ENCODE measurements around the gene CXCR3.
"Not testable (repeated sequence)": the region's sequence is repeated elsewhere in the genome, so short reads cannot be mapped to it uniquely, and the experiment has no call there.

Gene CXCR3

DNA sequence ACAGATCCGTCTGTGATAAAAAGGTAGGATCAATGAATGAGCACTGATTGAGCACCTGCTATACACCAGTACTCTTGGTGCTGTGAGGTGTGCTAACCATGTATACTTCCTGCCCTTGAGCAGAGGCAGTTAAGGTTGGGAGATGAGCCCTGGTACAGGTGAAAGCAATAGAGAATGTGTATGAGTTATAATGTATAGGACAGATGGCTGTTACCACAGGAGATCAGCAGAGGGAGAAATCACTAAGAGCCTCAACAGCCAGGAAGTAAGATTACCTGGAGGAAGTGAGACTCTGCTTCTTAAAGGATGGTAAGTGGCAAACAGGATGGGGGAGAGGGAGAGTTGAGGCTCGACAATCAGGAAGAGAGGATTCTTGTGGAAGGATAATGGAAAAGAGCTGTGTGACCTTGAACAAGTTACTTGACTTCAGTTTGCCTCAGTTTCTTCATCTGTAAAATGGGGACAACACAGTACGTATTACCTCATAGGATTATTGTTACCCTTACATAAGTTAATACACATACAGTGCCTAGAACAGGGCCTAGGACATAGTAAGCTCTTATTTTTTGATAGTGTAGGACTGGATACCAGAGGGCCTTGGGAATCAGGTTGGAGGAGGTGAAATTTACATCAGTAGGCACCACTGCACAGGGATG lies 9.1 kb downstream of the CXCR3 start:
- DNase-seq (ENCODE audit: low read depth, low spot score): no peak
- Histone ChIP-seq H3K27me3 (ENCODE audit: control insufficient read depth, insufficient read depth, low read length) (no peaks in the 10 kb centered on the region), H3K4me3 (ENCODE audit: low read length) (no peak overlapping the region), H3K9me3 (ENCODE audit: control insufficient read depth, insufficient read depth, low read length) (no peaks in the 10 kb centered on the region), H3K27ac (ENCODE audit: low read length) (no peak overlapping the region), H3K36me3 (ENCODE audit: control insufficient read depth, insufficient read depth, low read length) (peaks cover 3% of the 10 kb centered on the region; the same call in 1 of the 2 replicates), H3K4me1 (ENCODE audit: control insufficient read depth, insufficient read depth, low read length) (no peaks in the 10 kb centered on the region)
- no CpG with 5 or more reads among the region's 3 CpGs for WGBS (ENCODE audit: insufficient coverage, insufficient read length)

DNA sequence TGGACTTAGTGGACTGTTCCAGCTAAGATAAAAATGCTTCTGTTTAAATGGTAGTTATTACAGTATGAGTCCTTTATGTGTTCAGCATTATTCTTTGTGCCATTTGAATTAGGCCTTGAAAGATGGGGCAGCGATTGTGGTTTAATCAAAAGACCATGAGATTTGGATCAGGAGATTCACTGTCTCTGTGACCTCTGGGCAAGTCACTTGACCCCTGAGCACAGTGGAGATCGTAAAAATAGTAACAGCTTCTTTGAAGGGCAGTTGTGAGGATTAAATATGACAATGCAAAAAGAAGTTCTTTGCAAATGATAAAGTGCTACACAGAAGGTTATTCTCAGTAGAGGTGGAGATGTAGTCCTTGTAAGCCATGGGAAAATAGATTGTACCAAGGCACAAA lies 10.8 kb downstream of the CXCR3 start:
- no peaks in the 10 kb centered on the region for H3K27me3 ChIP-seq (ENCODE audit: control insufficient read depth, insufficient read depth, low read length)
- DNase-seq (ENCODE audit: low read depth, low spot score): no peak
- no CpG with 5 or more reads among the region's 2 CpGs for WGBS (ENCODE audit: insufficient coverage, insufficient read length)
- peaks cover 3% of the 10 kb centered on the region; the same call in 1 of the 2 replicates for H3K36me3 ChIP-seq (ENCODE audit: control insufficient read depth, insufficient read depth, low read length)
- H3K9me3 ChIP-seq (ENCODE audit: control insufficient read depth, insufficient read depth, low read length): no peaks in the 10 kb centered on the region
- no peak overlapping the region for H3K4me3 ChIP-seq (ENCODE audit: low read length)
- no peak overlapping the region for H3K27ac ChIP-seq (ENCODE audit: low read length)
- H3K4me1 ChIP-seq (ENCODE audit: control insufficient read depth, insufficient read depth, low read length): no peaks in the 10 kb centered on the region

DNA sequence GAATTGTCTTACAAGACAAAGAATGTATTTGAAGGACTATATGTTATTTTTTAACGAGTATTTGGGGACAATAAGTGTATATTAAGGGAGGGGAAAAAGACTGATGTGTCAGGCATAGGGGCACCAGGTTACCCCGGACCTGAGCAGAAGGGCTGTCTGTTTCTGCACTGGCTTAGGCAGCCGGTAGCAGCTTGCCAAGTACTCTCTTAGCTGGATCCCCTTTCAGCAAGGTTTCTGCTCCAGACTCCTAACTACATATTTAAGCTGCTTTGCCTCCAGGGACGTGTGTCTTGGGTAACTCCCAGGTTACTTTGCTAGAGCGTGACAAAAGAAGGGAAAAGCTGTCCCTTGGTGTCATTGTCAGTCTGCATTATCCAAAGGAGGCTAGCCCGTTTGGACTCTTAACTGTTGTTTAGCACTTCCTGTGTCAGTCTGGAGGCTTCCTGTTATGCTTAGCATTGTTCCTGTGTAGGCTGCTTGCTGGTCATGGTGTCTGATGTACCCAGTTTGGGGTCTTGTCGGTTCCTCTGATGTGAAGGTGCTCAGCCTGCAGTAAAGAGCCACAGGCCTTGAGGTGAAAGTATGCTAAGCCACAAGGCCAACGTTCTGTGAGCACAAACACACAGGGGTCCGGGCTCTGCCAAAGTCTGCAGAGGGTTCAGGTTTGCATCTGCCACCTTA lies 11.6 kb downstream of the CXCR3 start:
- Histone ChIP-seq H3K4me1 (ENCODE audit: control insufficient read depth, insufficient read depth, low read length) (no peaks in the 10 kb centered on the region), H3K9me3 (ENCODE audit: control insufficient read depth, insufficient read depth, low read length) (no peaks in the 10 kb centered on the region), H3K36me3 (ENCODE audit: control insufficient read depth, insufficient read depth, low read length) (peaks cover 3% of the 10 kb centered on the region; the same call in 1 of the 2 replicates), H3K4me3 (ENCODE audit: low read length) (no peak overlapping the region), H3K27ac (ENCODE audit: low read length) (no peak overlapping the region), H3K27me3 (ENCODE audit: control insufficient read depth, insufficient read depth, low read length) (no peaks in the 10 kb centered on the region)
- no peak for DNase-seq (ENCODE audit: low read depth, low spot score)
- WGBS (ENCODE audit: insufficient coverage, insufficient read length): no CpG with 5 or more reads among the region's 9 CpGs

DNA sequence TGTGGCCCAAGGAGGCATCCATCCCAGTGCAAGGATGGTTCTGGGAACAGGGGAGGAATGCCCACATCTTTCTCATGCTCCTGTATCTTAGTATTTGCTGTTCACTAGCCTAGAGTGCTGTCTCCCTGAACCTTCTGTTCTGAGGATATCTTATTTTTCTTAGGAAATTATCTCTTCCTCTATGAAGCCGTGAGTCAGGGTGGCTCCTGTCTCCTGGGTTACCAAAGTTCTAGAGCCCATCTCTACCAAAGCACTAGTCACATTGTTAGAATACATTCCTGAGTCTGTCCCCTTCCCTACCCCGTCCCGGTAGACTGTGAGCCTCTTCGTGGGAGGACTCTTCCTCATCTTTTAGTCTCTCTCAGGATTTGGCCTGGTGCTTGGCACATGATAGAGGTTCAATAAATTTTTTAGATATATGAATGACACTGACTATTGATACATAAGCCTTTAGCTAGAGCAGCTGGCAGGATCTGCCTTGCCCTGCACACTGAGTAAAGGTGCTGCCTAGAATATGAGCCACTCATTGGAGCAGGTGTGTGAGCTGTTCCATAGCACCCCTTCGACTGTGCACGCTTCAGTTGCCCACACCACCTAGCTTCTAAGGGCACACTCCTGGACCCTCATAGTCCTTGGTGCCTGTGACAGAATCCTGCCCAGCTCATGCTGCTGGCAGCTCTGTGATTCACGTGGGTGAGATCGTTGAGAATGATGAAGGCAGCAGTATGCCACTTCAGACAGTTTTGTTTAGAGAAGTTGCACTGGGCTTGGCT lies 13.3 kb downstream of the CXCR3 start:
- H3K4me1 ChIP-seq (ENCODE audit: control insufficient read depth, insufficient read depth, low read length): no peaks in the 10 kb centered on the region
- peaks cover 3% of the 10 kb centered on the region; the same call in 1 of the 2 replicates for H3K36me3 ChIP-seq (ENCODE audit: control insufficient read depth, insufficient read depth, low read length)
- H3K4me3 ChIP-seq (ENCODE audit: low read length): no peak overlapping the region
- no peak overlapping the region for H3K27ac ChIP-seq (ENCODE audit: low read length)
- H3K9me3 ChIP-seq (ENCODE audit: control insufficient read depth, insufficient read depth, low read length): no peaks in the 10 kb centered on the region
- DNase-seq (ENCODE audit: low read depth, low spot score): no peak
- no CpG with 5 or more reads among the region's 8 CpGs for WGBS (ENCODE audit: insufficient coverage, insufficient read length)
- H3K27me3 ChIP-seq (ENCODE audit: control insufficient read depth, insufficient read depth, low read length): no peaks in the 10 kb centered on the region

DNA sequence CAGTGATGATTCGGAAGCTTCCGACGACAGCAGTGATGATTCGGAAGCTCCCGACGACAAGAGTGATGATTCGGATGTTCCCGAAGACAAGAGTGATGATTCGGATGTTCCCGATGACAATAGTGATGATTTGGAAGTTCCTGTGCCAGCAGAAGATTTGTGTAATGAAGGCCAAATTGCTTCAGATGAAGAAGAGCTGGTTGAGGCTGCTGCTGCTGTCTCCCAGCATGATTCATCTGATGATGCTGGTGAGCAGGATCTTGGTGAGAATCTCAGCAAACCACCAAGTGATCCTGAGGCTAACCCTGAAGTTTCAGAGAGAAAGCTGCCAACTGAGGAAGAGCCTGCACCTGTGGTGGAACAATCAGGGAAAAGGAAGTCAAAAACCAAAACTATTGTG lies 14.2 kb downstream of the CXCR3 start:
- Histone ChIP-seq H3K27me3 (ENCODE audit: control insufficient read depth, insufficient read depth, low read length) (no peaks in the 10 kb centered on the region), H3K4me1 (ENCODE audit: control insufficient read depth, insufficient read depth, low read length) (no peaks in the 10 kb centered on the region), H3K4me3 (ENCODE audit: low read length) (no peak overlapping the region), H3K9me3 (ENCODE audit: control insufficient read depth, insufficient read depth, low read length) (no peaks in the 10 kb centered on the region), H3K27ac (ENCODE audit: low read length) (no peak overlapping the region), H3K36me3 (ENCODE audit: control insufficient read depth, insufficient read depth, low read length) (peaks cover 2% of the 10 kb centered on the region; the same call in 1 of the 2 replicates)
- no peak for DNase-seq (ENCODE audit: low read depth, low spot score)
- WGBS (ENCODE audit: insufficient coverage, insufficient read length): no CpG with 5 or more reads among the region's 10 CpGs

DNA sequence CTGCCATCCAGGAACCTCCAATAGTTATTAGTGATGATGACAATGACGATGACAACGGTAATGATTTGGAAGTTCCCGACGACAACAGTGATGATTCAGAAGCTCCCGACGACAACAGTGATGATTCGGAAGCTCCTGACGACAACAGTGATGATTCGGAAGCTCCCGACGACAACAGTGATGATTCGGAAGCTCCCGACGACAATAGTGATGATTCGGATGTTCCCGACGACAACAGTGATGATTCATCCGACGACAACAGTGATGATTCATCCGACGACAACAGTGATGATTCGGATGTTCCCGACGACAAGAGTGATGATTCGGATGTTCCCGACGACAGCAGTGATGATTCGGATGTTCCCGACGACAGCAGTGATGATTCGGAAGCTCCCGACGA lies 14.7 kb downstream of the CXCR3 start:
- Histone ChIP-seq H3K27ac (ENCODE audit: low read length) (no peak overlapping the region), H3K9me3 (ENCODE audit: control insufficient read depth, insufficient read depth, low read length) (no peaks in the 10 kb centered on the region), H3K4me3 (ENCODE audit: low read length) (no peak overlapping the region), H3K36me3 (ENCODE audit: control insufficient read depth, insufficient read depth, low read length) (no peaks in the 10 kb centered on the region; the same call in 1 of the 2 replicates), H3K4me1 (ENCODE audit: control insufficient read depth, insufficient read depth, low read length) (no peaks in the 10 kb centered on the region), H3K27me3 (ENCODE audit: control insufficient read depth, insufficient read depth, low read length) (no peaks in the 10 kb centered on the region)
- no peak for DNase-seq (ENCODE audit: low read depth, low spot score)
- no CpG with 5 or more reads among the region's 33 CpGs for WGBS (ENCODE audit: insufficient coverage, insufficient read length)

DNA sequence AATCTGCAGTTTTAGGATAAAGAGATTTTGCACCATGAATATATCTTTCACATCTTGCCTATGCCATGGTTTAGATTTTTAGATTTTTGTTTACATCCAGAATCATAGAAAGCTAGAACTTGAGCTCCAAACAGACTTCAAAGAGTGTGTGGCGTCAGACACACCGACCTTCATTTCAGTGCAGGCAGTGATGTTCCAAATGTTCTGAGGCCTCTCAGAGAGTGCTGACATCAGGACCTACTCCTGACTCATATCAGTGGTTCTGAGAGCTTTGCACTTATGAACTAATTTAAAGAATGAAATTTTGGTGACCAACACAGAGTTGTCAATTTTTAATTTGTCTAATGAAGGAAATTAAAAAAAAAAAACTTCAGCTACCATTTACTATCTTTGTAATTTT lies 18.3 kb downstream of the CXCR3 start:
- Histone ChIP-seq H3K9me3 (ENCODE audit: control insufficient read depth, insufficient read depth, low read length) (no peaks in the 10 kb centered on the region), H3K36me3 (ENCODE audit: control insufficient read depth, insufficient read depth, low read length) (no peaks in the 10 kb centered on the region; the same call in 1 of the 2 replicates), H3K4me3 (ENCODE audit: low read length) (no peak overlapping the region), H3K4me1 (ENCODE audit: control insufficient read depth, insufficient read depth, low read length) (no peaks in the 10 kb centered on the region), H3K27me3 (ENCODE audit: control insufficient read depth, insufficient read depth, low read length) (no peaks in the 10 kb centered on the region), H3K27ac (ENCODE audit: low read length) (no peak overlapping the region)
- WGBS (ENCODE audit: insufficient coverage, insufficient read length): no CpG with 5 or more reads among the region's 2 CpGs
- no peak for DNase-seq (ENCODE audit: low read depth, low spot score)

DNA sequence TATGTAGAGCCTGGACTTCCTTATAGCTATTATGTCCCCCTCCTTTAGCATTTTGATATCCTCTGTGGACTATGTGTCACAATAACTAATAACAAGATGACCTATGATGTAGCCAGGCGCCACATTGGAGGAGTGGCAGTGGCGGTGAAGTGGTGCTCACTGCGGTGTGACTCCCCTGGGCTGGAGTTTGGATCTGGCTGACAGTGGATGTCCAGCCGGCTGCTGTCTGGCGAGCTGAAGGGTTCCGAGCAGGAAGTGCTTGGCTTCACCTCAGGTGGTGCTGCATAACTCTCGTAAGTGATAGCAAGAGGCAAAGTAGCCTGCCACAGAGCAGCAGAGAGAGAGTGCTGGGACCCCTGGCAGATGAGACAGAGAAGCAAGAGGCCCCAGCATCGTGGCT lies 25.1 kb downstream of the CXCR3 start:
- H3K27me3 ChIP-seq (ENCODE audit: control insufficient read depth, insufficient read depth, low read length); H3K9me3 ChIP-seq (ENCODE audit: control insufficient read depth, insufficient read depth, low read length); H3K27ac ChIP-seq (ENCODE audit: low read length); DNase-seq (ENCODE audit: low read depth, low spot score); H3K4me3 ChIP-seq (ENCODE audit: low read length); H3K36me3 ChIP-seq (ENCODE audit: control insufficient read depth, insufficient read depth, low read length); H3K4me1 ChIP-seq (ENCODE audit: control insufficient read depth, insufficient read depth, low read length): not testable (repeated sequence)
- no CpG with 5 or more reads among the region's 8 CpGs for WGBS (ENCODE audit: insufficient coverage, insufficient read length)

DNA sequence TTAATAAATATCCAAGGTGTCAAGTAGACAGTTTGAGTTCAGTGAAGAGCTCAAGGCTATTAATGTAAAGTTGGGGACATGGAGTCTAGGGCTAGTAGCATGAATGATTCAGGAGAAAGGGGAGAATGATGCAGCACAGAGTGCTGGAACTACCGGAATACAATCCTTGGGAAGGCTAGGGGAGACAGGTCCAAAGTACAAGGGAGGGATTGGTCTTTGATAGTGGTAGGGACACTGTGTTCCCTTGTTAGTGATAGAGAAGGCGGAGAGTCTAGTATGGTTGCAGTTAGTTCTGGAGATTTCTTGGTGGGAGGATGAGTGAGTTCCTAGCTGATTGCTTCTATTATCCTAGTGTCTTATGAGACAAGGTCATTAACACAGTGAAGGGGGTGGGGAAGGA lies 31.4 kb downstream of the CXCR3 start:
- no CpG with 5 or more reads among the region's 2 CpGs for WGBS (ENCODE audit: insufficient coverage, insufficient read length)
- H3K27ac ChIP-seq (ENCODE audit: low read length): no peak overlapping the region
- no peak overlapping the region for H3K4me3 ChIP-seq (ENCODE audit: low read length)
- H3K9me3 ChIP-seq (ENCODE audit: control insufficient read depth, insufficient read depth, low read length): no peaks in the 10 kb centered on the region
- H3K36me3 ChIP-seq (ENCODE audit: control insufficient read depth, insufficient read depth, low read length): no peaks in the 10 kb centered on the region
- no peak for DNase-seq (ENCODE audit: low read depth, low spot score)
- no peaks in the 10 kb centered on the region for H3K4me1 ChIP-seq (ENCODE audit: control insufficient read depth, insufficient read depth, low read length)
- H3K27me3 ChIP-seq (ENCODE audit: control insufficient read depth, insufficient read depth, low read length): no peaks in the 10 kb centered on the region

DNA sequence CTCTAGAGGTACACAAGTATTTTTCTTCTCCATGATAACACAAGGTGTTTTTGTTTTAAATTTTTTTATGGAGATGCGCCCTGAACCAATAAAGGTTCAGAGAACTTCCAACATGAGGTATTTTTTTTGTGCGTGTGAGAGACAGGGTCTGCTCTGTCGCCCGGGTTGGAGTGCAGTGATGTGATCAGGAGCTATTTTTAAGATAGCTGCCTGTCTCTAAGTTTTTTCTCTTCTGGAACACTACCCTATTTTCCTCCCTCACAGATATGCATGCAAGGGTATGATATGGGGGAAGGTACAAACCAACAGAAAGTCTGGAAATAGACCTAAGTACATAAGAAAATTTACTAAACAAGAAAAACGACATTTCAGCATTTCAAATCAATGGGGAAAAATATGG lies 37.1 kb downstream of the CXCR3 start:
- no CpG with 5 or more reads among the region's 5 CpGs for WGBS (ENCODE audit: insufficient coverage, insufficient read length)
- H3K27ac ChIP-seq (ENCODE audit: low read length): no peak overlapping the region

More for the DNA sequence above, 37.1 kb downstream of the CXCR3 start:
- no peak for DNase-seq (ENCODE audit: low read depth, low spot score)
- no peak overlapping the region for H3K4me3 ChIP-seq (ENCODE audit: low read length)
- H3K27me3 ChIP-seq (ENCODE audit: control insufficient read depth, insufficient read depth, low read length): no peaks in the 10 kb centered on the region
- no peaks in the 10 kb centered on the region for H3K36me3 ChIP-seq (ENCODE audit: control insufficient read depth, insufficient read depth, low read length)
- H3K4me1 ChIP-seq (ENCODE audit: control insufficient read depth, insufficient read depth, low read length): peaks cover 2% of the 10 kb centered on the region
- no peaks in the 10 kb centered on the region for H3K9me3 ChIP-seq (ENCODE audit: control insufficient read depth, insufficient read depth, low read length)

Measured in iPS DF 6.9 (cell line).